Fibroblast of pulmonary artery (primary cell): ENCODE measurements around the gene MRAP.

Experiments
- DNase-seq: peaks from one replicate; pipeline ENCODE4 v3.0.0-alpha.2; 2010; ENCODE audit warnings: low read depth
- H3K4me3 ChIP-seq: replicated peaks from 2 replicates; pipeline ENCODE4 v1.5.1; 2011; ENCODE audit warnings: low read depth, mild to moderate bottlenecking, control low read depth, low read length, moderate library complexity
- CTCF ChIP-seq: IDR thresholded peaks from 2 replicates; pipeline ENCODE4 v1.5.1; 2011; ENCODE audit warnings: mild to moderate bottlenecking, control low read depth, low read length, inconsistent platforms; ENCODE audit errors: missing control alignments

Gene MRAP

GRCh38 chr21:32299695-32300094, 1.0 kb downstream of the MRAP start:
- TF ChIP-seq CTCF: no peak
- DNase-seq: no peak
- no peak overlapping the region for H3K4me3 ChIP-seq

GRCh38 chr21:32300117-32300681, 1.5 kb downstream of the MRAP start:
- no peak for TF ChIP-seq CTCF
- no peak overlapping the region for H3K4me3 ChIP-seq
- DNase-seq: no peak

GRCh38 chr21:32301596-32301995, 2.9 kb downstream of the MRAP start:
- DNase-seq: no peak
- no peak overlapping the region for H3K4me3 ChIP-seq
- TF ChIP-seq CTCF: no peak

- no peak for DNase-seq
- TF ChIP-seq CTCF: no peak
- H3K4me3 ChIP-seq: no peak overlapping the region
Measured at GRCh38 chr21:32302560-32302959, 3.9 kb downstream of the MRAP start.

- no peak for TF ChIP-seq CTCF
- H3K4me3 ChIP-seq: no peak overlapping the region
- DNase-seq: no peak
Measured at GRCh38 chr21:32303385-32303784, 4.7 kb downstream of the MRAP start.

- H3K4me3 ChIP-seq: no peak overlapping the region
- no peak for TF ChIP-seq CTCF
- DNase-seq: no peak
Measured at GRCh38 chr21:32304998-32305397, 6.3 kb downstream of the MRAP start.

- H3K4me3 ChIP-seq: no peak overlapping the region
- TF ChIP-seq CTCF: peak; percentile 26
- DNase-seq: no peak
Measured at GRCh38 chr21:32306021-32306780, 7.5 kb downstream of the MRAP start.
